ENCODE measurements around the gene TBC1D5.
"Not testable (repeated sequence)": the region's sequence is repeated elsewhere in the genome, so short reads cannot be mapped to it uniquely, and the experiment has no call there.

The TBC1D5 gene

GRCh38 chr3:17742102-17742879 is at the start of gene TBC1D5:
Gene TBC1D5, minus strand, starts transcription at chr3:17742631. Its CDS starts 234,061 bp downstream, at chr3:17508570.
- DNase-seq (ENCODE audit: low read depth), result peak; percentile 94
- H3K4me3 ChIP-seq (ENCODE audit: low read depth, low read length), result peak within 1 kb of the TSS; percentile 73

GRCh38 chr3:17783426-17783825 is 41.0 kb upstream of the TBC1D5 start:
- no peak overlapping the region for H3K4me3 ChIP-seq (ENCODE audit: low read depth, low read length)

GRCh38 chr3:17782751-17783150 is 40.3 kb upstream of the TBC1D5 start:
- H3K4me3 ChIP-seq (ENCODE audit: low read depth, low read length), result no peak overlapping the region
- no peak for DNase-seq (ENCODE audit: low read depth)

More at GRCh38 chr3:17783426-17783825, 41.0 kb upstream of the TBC1D5 start:
- DNase-seq (ENCODE audit: low read depth), result no peak

- H3K4me3 ChIP-seq (ENCODE audit: low read depth, low read length), result not testable (repeated sequence)
These were observed 37.9 kb upstream of the TBC1D5 start for GRCh38 chr3:17780369-17780768.

GRCh38 chr3:17779304-17780250 is 37.1 kb upstream of the TBC1D5 start:
- not testable (repeated sequence) for H3K4me3 ChIP-seq (ENCODE audit: low read depth, low read length); DNase-seq (ENCODE audit: low read depth)

More at GRCh38 chr3:17780369-17780768, 37.9 kb upstream of the TBC1D5 start:
- DNase-seq (ENCODE audit: low read depth), result not testable (repeated sequence)

GRCh38 chr3:17777326-17777725 is 34.9 kb upstream of the TBC1D5 start:
- H3K4me3 ChIP-seq (ENCODE audit: low read depth, low read length); DNase-seq (ENCODE audit: low read depth): not testable (repeated sequence)

GRCh38 chr3:17775073-17775472 is 32.6 kb upstream of the TBC1D5 start:
- DNase-seq (ENCODE audit: low read depth), result no peak
- no peak overlapping the region for H3K4me3 ChIP-seq (ENCODE audit: low read depth, low read length)

- not testable (repeated sequence) for H3K4me3 ChIP-seq (ENCODE audit: low read depth, low read length); DNase-seq (ENCODE audit: low read depth)
These were observed 31.9 kb upstream of the TBC1D5 start for GRCh38 chr3:17774180-17774910.

GRCh38 chr3:17772556-17772955 is 30.1 kb upstream of the TBC1D5 start:
- H3K4me3 ChIP-seq (ENCODE audit: low read depth, low read length), result no peak overlapping the region

GRCh38 chr3:17771177-17772017 is 29.0 kb upstream of the TBC1D5 start:
- no peak overlapping the region for H3K4me3 ChIP-seq (ENCODE audit: low read depth, low read length)
- DNase-seq (ENCODE audit: low read depth), result no peak

More at GRCh38 chr3:17772556-17772955, 30.1 kb upstream of the TBC1D5 start:
- no peak for DNase-seq (ENCODE audit: low read depth)

GRCh38 chr3:17770682-17771081 is 28.3 kb upstream of the TBC1D5 start:
- DNase-seq (ENCODE audit: low read depth), result no peak
- H3K4me3 ChIP-seq (ENCODE audit: low read depth, low read length), result no peak overlapping the region

GRCh38 chr3:17765819-17766472 is 23.5 kb upstream of the TBC1D5 start:
- no peak for DNase-seq (ENCODE audit: low read depth)
- H3K4me3 ChIP-seq (ENCODE audit: low read depth, low read length), result no peak overlapping the region

- H3K4me3 ChIP-seq (ENCODE audit: low read depth, low read length), result no peak overlapping the region
These were observed 19.1 kb upstream of the TBC1D5 start for GRCh38 chr3:17761563-17761962.

GRCh38 chr3:17759901-17760300 is 17.5 kb upstream of the TBC1D5 start:
- no peak overlapping the region for H3K4me3 ChIP-seq (ENCODE audit: low read depth, low read length)
- DNase-seq (ENCODE audit: low read depth), result no peak

More at GRCh38 chr3:17761563-17761962, 19.1 kb upstream of the TBC1D5 start:
- no peak for DNase-seq (ENCODE audit: low read depth)

- no peak overlapping the region for H3K4me3 ChIP-seq (ENCODE audit: low read depth, low read length)
- no peak for DNase-seq (ENCODE audit: low read depth)
These were observed 13.4 kb upstream of the TBC1D5 start for GRCh38 chr3:17755836-17756235.

GRCh38 chr3:17753632-17753992 is 11.2 kb upstream of the TBC1D5 start:
- DNase-seq (ENCODE audit: low read depth), result no peak
- no peak overlapping the region for H3K4me3 ChIP-seq (ENCODE audit: low read depth, low read length)

- H3K4me3 ChIP-seq (ENCODE audit: low read depth, low read length), result no peak overlapping the region
These were observed 10.6 kb upstream of the TBC1D5 start for GRCh38 chr3:17752876-17753631.

More at GRCh38 chr3:17752876-17753631, 10.6 kb upstream of the TBC1D5 start:
- DNase-seq (ENCODE audit: low read depth), result no peak
